GM13977 (cell line): ENCODE measurements around the gene TPRN.

Source experiments
- DNase-seq: peaks from one replicate; pipeline ENCODE4 v3.0.0; 2012; ENCODE audit warnings: low spot score
- CTCF ChIP-seq: IDR thresholded peaks from 2 replicates; pipeline ENCODE4 v1.5.1; 2012; ENCODE audit warnings: mild to moderate bottlenecking, control low read depth; ENCODE audit not compliant: insufficient read depth; ENCODE audit errors: extremely low read depth, missing control alignments
- in situ Hi-C: fragments of 300-500 bp; cut with MboI; formaldehyde crosslinking; loops from one replicate; pipeline ENCODE4 v1.12.0; 2022; ENCODE audit warnings: low sequenced_read_pairs, low pct_unique_long_range_greater_than_20kb, mixed read lengths, inconsistent platforms; ENCODE audit not compliant: unreplicated experiment

The TPRN gene

GRCh38 chr9:137160716-137161557 is 39.6 kb downstream of the TPRN start:
- in situ Hi-C loops = no loop called here
- DNase-seq = no peak

GRCh38 chr9:137160054-137160425 is 40.5 kb downstream of the TPRN start:
- no peak for TF ChIP-seq CTCF
- in situ Hi-C loops = no loop called here
- DNase-seq = no peak

More at GRCh38 chr9:137160716-137161557, 39.6 kb downstream of the TPRN start:
- no peak for TF ChIP-seq CTCF

- no peak for DNase-seq
- TF ChIP-seq CTCF = no peak
- in situ Hi-C loops = no loop called here
Measured at GRCh38 chr9:137159105-137160053, 41.2 kb downstream of the TPRN start.

DNA sequence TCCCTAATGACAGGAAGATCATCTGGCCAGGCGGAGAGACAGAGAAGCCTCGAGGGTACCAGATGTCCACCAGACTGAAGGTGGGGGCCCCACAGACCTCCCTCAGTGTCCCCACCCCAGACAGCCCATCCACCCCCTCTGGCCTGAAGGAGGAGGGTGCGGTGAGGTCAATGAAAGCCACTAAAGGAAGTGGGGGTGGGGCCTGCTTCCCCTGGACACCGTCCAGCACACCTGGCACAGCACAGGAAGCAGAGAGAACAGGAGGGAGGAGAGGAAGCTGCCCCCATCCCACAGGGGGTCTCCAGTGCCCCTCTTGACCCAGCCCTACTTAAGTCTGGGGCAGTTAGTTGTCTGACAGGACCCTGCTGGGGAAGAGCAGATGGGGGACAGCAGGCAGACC is 41.9 kb downstream of the TPRN start:
- TF ChIP-seq CTCF = no peak
- in situ Hi-C loops = no loop called here
- DNase-seq = no peak

- no peak for TF ChIP-seq CTCF
- in situ Hi-C loops = no loop called here
- no peak for DNase-seq
Measured at GRCh38 chr9:137157618-137158415, 42.7 kb downstream of the TPRN start.
